T-helper 1 cell treated with Interleukin-12 subunit alpha and Interleukin-12 subunit beta and Interleukin-4 antibody, amounts not matched to agents 30 ng/mL and 1 ng/mL, for 36 hours (primary cell): Measurements from ENCODE around the gene SEMA6B. TPM values are rescaled to one million over a fixed set of nuclear protein-coding genes. Genes with fewer than 3 reads are reported as not detected.

Experiments
- intact Hi-C: fragments of 100-400 bp; cut with micrococcal nuclease; formaldehyde crosslinking; loops from one replicate; pipeline ENCODE4 v1.15.1; 2024
- total RNA-seq: library from RNA; stranded (reverse); gene quantifications from 2 replicates; pipeline ENCODE4 v1.2.3, GENCODE V29; 2022

The SEMA6B gene
- total RNA-seq, 1 donor from 2014 or later: not detected

- intact Hi-C loops: no loop called here
These were observed 50.8 kb downstream of the SEMA6B start for GRCh38 chr19:4508698-4509097.

- intact Hi-C loops: no loop called here
These were observed 51.7 kb downstream of the SEMA6B start for GRCh38 chr19:4507804-4508203.

GRCh38 chr19:4507150-4507452 is 52.4 kb downstream of the SEMA6B start:
- intact Hi-C loops: no loop called here

GRCh38 chr19:4506449-4507149 is 52.9 kb downstream of the SEMA6B start:
- intact Hi-C loops: no loop called here

GRCh38 chr19:4505570-4506448 is 53.7 kb downstream of the SEMA6B start:
- intact Hi-C loops: no loop called here

GRCh38 chr19:4504891-4505569 is 54.5 kb downstream of the SEMA6B start:
- intact Hi-C loops: no loop called here

- intact Hi-C loops: no loop called here
These were observed 55.2 kb downstream of the SEMA6B start for GRCh38 chr19:4504297-4504701.

GRCh38 chr19:4503825-4504170 is 55.7 kb downstream of the SEMA6B start:
- intact Hi-C loops: no loop called here

GRCh38 chr19:4503132-4503824 is 56.2 kb downstream of the SEMA6B start:
- intact Hi-C loops: no loop called here

- intact Hi-C loops: no loop called here
These were observed 57.0 kb downstream of the SEMA6B start for GRCh38 chr19:4502282-4503131.

- intact Hi-C loops: no loop called here
These were observed 57.8 kb downstream of the SEMA6B start for GRCh38 chr19:4501691-4502090.

GRCh38 chr19:4500841-4501591 is 58.5 kb downstream of the SEMA6B start:
- intact Hi-C loops: no loop called here

- intact Hi-C loops: no loop called here
These were observed 59.6 kb downstream of the SEMA6B start for GRCh38 chr19:4499855-4500254.

GRCh38 chr19:4499318-4499717 is 60.2 kb downstream of the SEMA6B start:
- intact Hi-C loops: no loop called here

GRCh38 chr19:4498694-4499093 is 60.8 kb downstream of the SEMA6B start:
- intact Hi-C loops: no loop called here

GRCh38 chr19:4497770-4498389 is 61.6 kb downstream of the SEMA6B start:
- intact Hi-C loops: no loop called here

- intact Hi-C loops: no loop called here
These were observed 63.2 kb downstream of the SEMA6B start for GRCh38 chr19:4496304-4496703.

- intact Hi-C loops: no loop called here
These were observed 64.0 kb downstream of the SEMA6B start for GRCh38 chr19:4495471-4495870.

GRCh38 chr19:4494691-4495064 is 64.8 kb downstream of the SEMA6B start:
- intact Hi-C loops: no loop called here
